HepG2 (cell line): ENCODE results near the gene ATP8A2. TPM values are rescaled to one million over a fixed set of nuclear protein-coding genes. Genes with fewer than 3 reads are reported as not detected.

ENCODE experiments used
- ATAC-seq: fragments of 200-7000 bp; cut with Tn5 transposase; 3 replicates; pipeline ENCODE4 v1.9.1; 2020; ENCODE audit warnings: mild to moderate bottlenecking, moderate library complexity
- BruUV-seq: library from RNA; stranded (reverse); fragments of 400-500 nt; replicated peaks from 2 replicates; lab custom pipeline; 2021; lab: Mats Ljungman, UMichigan
- CTCF ChIA-PET: fragments of 300-600 bp; formaldehyde crosslinking; extraction: SDS; loops from one replicate; lab custom pipeline; 2021; ENCODE audit warnings: low total read pairs, inconsistent platforms, low intra/inter-chr PET ratio; lab: Yijun Ruan, JAX
- POLR2A ChIA-PET: fragments of 350-600 bp; sonication (Branson Sonifier 250); formaldehyde crosslinking; loops from one replicate; lab custom pipeline; 2020; ENCODE audit warnings: antibody characterized with exemption, inconsistent platforms; lab: Yijun Ruan, JAX
- DNase-seq: peaks from one replicate; pipeline ENCODE4 v3.0.0-alpha.2; 2015; ENCODE audit warnings: low spot score
- FAIRE-seq: peaks from 3 replicates; lab custom pipeline; 2011; peaks lifted over from hg19 to GRCh38; lab: Jason Lieb, UNC
- H2AFZ ChIP-seq: one replicate; pipeline ENCODE4 v1.6.1; 2011; ENCODE audit warnings: low read length, inconsistent platforms
- H3K27ac ChIP-seq: fragments of 300-600 bp; 3 replicates; pipeline ENCODE4 v1.8.0; 2011; ENCODE audit warnings: mixed run types, mild to moderate bottlenecking, mixed read lengths, low read length, inconsistent platforms; ENCODE audit not compliant: insufficient read depth; ENCODE audit errors: extremely low read length
- H3K27me3 ChIP-seq, 2 experiments: fragments of 200-600 bp in 1 of 2; 2 replicates in 1 of 2; 3 replicates in 1 of 2; pipeline versions ENCODE4 v1.6.0 to v1.8.0; 2011; ENCODE audit warnings: low read length in 2 of 2, mild to moderate bottlenecking in 2 of 2, moderate library complexity in 2 of 2, inconsistent platforms in 1 of 2; ENCODE audit not compliant: insufficient read depth in 2 of 2, control insufficient read depth in 1 of 2
- H3K36me3 ChIP-seq, 2 experiments: fragments of 200-600 bp in 1 of 2; replicated peaks in 1 of 2; 2 replicates in 1 of 2; 3 replicates in 1 of 2; pipeline versions ENCODE4 v1.5.1 to v1.8.0; 2011; ENCODE audit warnings: low read length in 2 of 2, inconsistent platforms in 1 of 2; ENCODE audit not compliant: insufficient read depth in 2 of 2, control insufficient read depth in 1 of 2
- H3K4me1 ChIP-seq: 2 replicates; pipeline ENCODE4 v1.5.1; 2012; ENCODE audit warnings: low read length, inconsistent platforms; ENCODE audit not compliant: insufficient read depth
- H3K4me2 ChIP-seq: 2 replicates; pipeline ENCODE4 v1.6.0; 2011; ENCODE audit warnings: low read depth, low read length, inconsistent platforms
- H3K4me3 ChIP-seq, 3 experiments: fragments of 200-600 bp in 1 of 3; sonication (generic), shearing (Covaris generic) in 1 of 3; replicated peaks in 1 of 3; 2 replicates each; pipeline ENCODE4 v1.5.1; 2011 to 2016; ENCODE audit warnings: low read length in 3 of 3, inconsistent platforms in 2 of 3, low read depth in 2 of 3, mild to moderate bottlenecking in 2 of 3, control low read depth in 1 of 3, mixed read lengths in 1 of 3; ENCODE audit not compliant: insufficient read depth in 1 of 3
- H3K79me2 ChIP-seq: one replicate; pipeline ENCODE4 v1.6.1; 2011; ENCODE audit warnings: low read length, inconsistent platforms; ENCODE audit not compliant: insufficient read depth
- H3K9ac ChIP-seq: 2 replicates; pipeline ENCODE4 v1.6.0; 2011; ENCODE audit warnings: mild to moderate bottlenecking, low read depth, low read length, inconsistent platforms; ENCODE audit not compliant: insufficient read depth
- H3K9me3 ChIP-seq: 2 replicates; pipeline ENCODE4 v1.5.1; 2012; ENCODE audit warnings: mild to moderate bottlenecking, low read length
- H4K20me1 ChIP-seq: 2 replicates; pipeline ENCODE4 v1.6.0; 2011; ENCODE audit warnings: inconsistent platforms, mild to moderate bottlenecking, low read length, moderate library complexity; ENCODE audit not compliant: insufficient read depth
- HNRNPH1 ChIP-seq: fragments of 200-400 bp; formaldehyde crosslinking; optimal IDR thresholded peaks from 2 replicates; pipeline ENCODE3; 2017; ENCODE audit warnings: mild to moderate bottlenecking, low read depth, low read length
- KLF11 ChIP-seq: IDR thresholded peaks from 2 replicates; pipeline ENCODE4 v1.6.1; 2016; ENCODE audit warnings: missing compliant biosample characterization
- MAZ ChIP-seq, 2 experiments: sonication (generic) in 1 of 2; formaldehyde crosslinking in 1 of 2; IDR thresholded peaks; 2 replicates each; pipeline versions ENCODE4 v1.5.0 to v1.6.1; 2012 to 2020; ENCODE audit warnings: low read depth in 2 of 2, mild to moderate bottlenecking in 2 of 2, borderline replicate concordance in 1 of 2, improper control_type of control experiment in 1 of 2, low read length in 1 of 2, missing genetic modification reagents in 1 of 2, moderate library complexity in 1 of 2
- NCOA5 ChIP-seq: sonication (generic); formaldehyde crosslinking; IDR thresholded peaks from 2 replicates; pipeline ENCODE4 v1.4.0; 2020; ENCODE audit warnings: missing genetic modification reagents
- NFE2L2 ChIP-seq: fragments of 150-350 bp; IDR thresholded peaks from 2 replicates; pipeline ENCODE4 v1.6.1; 2014; ENCODE audit warnings: low read length
- NFKB2 ChIP-seq: sonication (generic); formaldehyde crosslinking; IDR thresholded peaks from 2 replicates; pipeline ENCODE4 v1.4.0; 2020; ENCODE audit warnings: missing genetic modification reagents, borderline replicate concordance
- RXRA ChIP-seq: sonication (generic); formaldehyde crosslinking; IDR thresholded peaks from 2 replicates; pipeline ENCODE4 v1.5.1; 2020; ENCODE audit warnings: missing genetic modification reagents
- ZC3H13 ChIP-seq: sonication (generic); formaldehyde crosslinking; IDR thresholded peaks from 2 replicates; pipeline ENCODE4 v1.8.1; 2023; ENCODE audit warnings: mild to moderate bottlenecking, missing genetic modification reagents, moderate library complexity
- ZIK1 ChIP-seq: sonication (generic); formaldehyde crosslinking; IDR thresholded peaks from 2 replicates; pipeline ENCODE4 v1.5.0; 2020; ENCODE audit warnings: mild to moderate bottlenecking, low read depth, missing genetic modification reagents, borderline replicate concordance
- ZNF143 ChIP-seq: sonication (generic); formaldehyde crosslinking; IDR thresholded peaks from 2 replicates; pipeline ENCODE4 v1.4.0; 2020; ENCODE audit warnings: missing genetic modification reagents
- ZNF441 ChIP-seq: sonication (generic); formaldehyde crosslinking; IDR thresholded peaks from 2 replicates; pipeline ENCODE4 v1.7.0; 2021; ENCODE audit warnings: missing genetic modification reagents, borderline replicate concordance
- ZNF713 ChIP-seq: sonication (generic); formaldehyde crosslinking; IDR thresholded peaks from 2 replicates; pipeline ENCODE4 v1.4.0; 2020; ENCODE audit warnings: mild to moderate bottlenecking, missing genetic modification reagents
- ZNF773 ChIP-seq: sonication (generic); formaldehyde crosslinking; IDR thresholded peaks from 2 replicates; pipeline ENCODE4 v1.4.0; 2020; ENCODE audit warnings: missing genetic modification reagents, borderline replicate concordance
- WGBS: methylation state at CpG from one replicate; pipeline ENCODE4 v1.1.6; 2017; ENCODE audit warnings: low lambda C conversion rate; 5-methylcytosine and 5-hydroxymethylcytosine counted together
- in situ Hi-C: cut with HindIII; loops from 2 replicates; pipeline ENCODE4 v1.10.0; 2017; ENCODE audit warnings: low pct_unique_long_range_greater_than_20kb; ENCODE audit not compliant: extremely low pct_ligation_motif_present
- intact Hi-C: fragments of 100-400 bp; cut with micrococcal nuclease; formaldehyde crosslinking; loops from one replicate; pipeline ENCODE4 v1.10.0; 2022; ENCODE audit not compliant: unreplicated experiment
- polyA plus RNA-seq, 8 experiments: library from polyadenylated mRNA; depleted of rRNA in 3 of 8; stranded (reverse) in 7 of 8; unstranded in 1 of 8; fragments of >200 nt; fragmentation: Illumina TruSeq in 4 of 8; extraction: Trizol in 4 of 8; gene quantifications; 2 replicates each; pipeline versions ENCODE4 v1.2.1 to v1.2.3, GENCODE V29; 2011 to 2016; ENCODE audit warnings: low read depth in 4 of 8, missing spikeins in 1 of 8, mixed read lengths in 1 of 8; ENCODE audit not compliant: insufficient read depth in 1 of 8
- total RNA-seq, 5 experiments: library from RNA; depleted of rRNA; stranded (reverse); fragments of >200 nt; fragmentation: Illumina TruSeq; extraction: Trizol; gene quantifications; 2 replicates each; pipeline ENCODE4 v1.2.3, GENCODE V29; 2016; ENCODE audit warnings: low read depth in 1 of 5
- TF ChIP-seq, protein P1 (sequence below): sonication (generic); formaldehyde crosslinking; IDR thresholded peaks from 2 replicates; pipeline ENCODE4 v1.4.0; 2020; ENCODE audit warnings: missing genetic modification reagents
- TF ChIP-seq, protein P2 (sequence below): sonication (generic); formaldehyde crosslinking; IDR thresholded peaks from 2 replicates; pipeline ENCODE4 v1.4.0; 2020; ENCODE audit warnings: low read depth, mild to moderate bottlenecking, missing genetic modification reagents
- TF ChIP-seq, protein P3 (sequence below): sonication (generic); formaldehyde crosslinking; IDR thresholded peaks from 2 replicates; pipeline ENCODE4 v1.4.0; 2020; ENCODE audit warnings: missing genetic modification reagents, borderline replicate concordance

The ATP8A2 gene
- total and polyA plus RNA-seq, 2 of the 13 experiments (the other 11 are each of a cell fraction or from before 2014, with no cell fraction given), result 0.09 TPM; not detected in 1

DNA sequence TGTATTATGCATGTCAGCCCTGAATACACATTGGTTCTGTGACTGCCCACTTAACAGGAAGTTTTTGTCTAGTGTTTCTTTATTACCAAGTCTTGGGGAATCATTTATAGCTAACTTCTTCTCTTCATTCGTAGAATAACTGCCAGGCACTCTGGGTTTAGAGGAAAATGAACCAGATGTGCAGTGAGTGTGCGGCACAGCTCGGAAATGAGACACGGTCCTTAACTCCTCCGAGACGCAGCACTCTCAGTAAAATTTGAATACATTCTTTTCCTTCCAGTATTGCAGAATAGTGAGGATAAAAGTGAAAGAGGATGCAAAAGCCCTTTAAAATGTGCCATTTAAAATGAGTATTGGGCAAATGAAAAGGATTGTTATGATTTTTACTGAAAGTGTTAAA, 29.2 kb downstream of the ATP8A2 start:
- Histone ChIP-seq H3K27ac (no peak overlapping the region), H3K9me3 (no peaks in the 10 kb centered on the region), H3K9ac (no peak overlapping the region), H3K4me2 (no peak overlapping the region), H3K79me2 (no peaks in the 10 kb centered on the region), H3K4me3 (no peak overlapping the region), H3K4me1 (no peaks in the 10 kb centered on the region), H4K20me1 (no peaks in the 10 kb centered on the region), H3K27me3 (peaks cover 0 to 1% of the 10 kb centered on the region in 2 experiments; a peak in 3 of 5 replicates), H3K36me3 (no peaks in the 10 kb centered on the region), H2AFZ (no peak overlapping the region)
- CTCF ChIA-PET, result no interaction called here
- ATAC-seq (no peak), FAIRE-seq (no peak), DNase-seq (no peak)
- 46% methylated on average over 6 of the region's 6 CpGs for WGBS
- POLR2A ChIA-PET, result no interaction called here
- no TSS peak for BruUV-seq
- intact Hi-C loops (no loop called here), in situ Hi-C loops (no loop called here)
- TF ChIP-seq ZNF713 (CRISPR knock-in tag), result no peak
- no peak for TF ChIP-seq NFE2L2
- no peak for TF ChIP-seq NCOA5 (CRISPR knock-in tag)
- no peak for TF ChIP-seq HNRNPH1
- TF ChIP-seq MAZ (IDR thresholded peaks at IDR 0.05; ENCODE audit: borderline replicate concordance, low read depth, low read length), result no peak
- no peak for TF ChIP-seq MAZ (CRISPR knock-in tag; IDR thresholded peaks at IDR 0.05; ENCODE audit: low read depth)
- no peak for TF ChIP-seq NFKB2 (CRISPR knock-in tag)
- TF ChIP-seq KLF11 (CRISPR knock-in tag), result no peak
- no peak for TF ChIP-seq ZC3H13
- TF ChIP-seq, protein P1, sequence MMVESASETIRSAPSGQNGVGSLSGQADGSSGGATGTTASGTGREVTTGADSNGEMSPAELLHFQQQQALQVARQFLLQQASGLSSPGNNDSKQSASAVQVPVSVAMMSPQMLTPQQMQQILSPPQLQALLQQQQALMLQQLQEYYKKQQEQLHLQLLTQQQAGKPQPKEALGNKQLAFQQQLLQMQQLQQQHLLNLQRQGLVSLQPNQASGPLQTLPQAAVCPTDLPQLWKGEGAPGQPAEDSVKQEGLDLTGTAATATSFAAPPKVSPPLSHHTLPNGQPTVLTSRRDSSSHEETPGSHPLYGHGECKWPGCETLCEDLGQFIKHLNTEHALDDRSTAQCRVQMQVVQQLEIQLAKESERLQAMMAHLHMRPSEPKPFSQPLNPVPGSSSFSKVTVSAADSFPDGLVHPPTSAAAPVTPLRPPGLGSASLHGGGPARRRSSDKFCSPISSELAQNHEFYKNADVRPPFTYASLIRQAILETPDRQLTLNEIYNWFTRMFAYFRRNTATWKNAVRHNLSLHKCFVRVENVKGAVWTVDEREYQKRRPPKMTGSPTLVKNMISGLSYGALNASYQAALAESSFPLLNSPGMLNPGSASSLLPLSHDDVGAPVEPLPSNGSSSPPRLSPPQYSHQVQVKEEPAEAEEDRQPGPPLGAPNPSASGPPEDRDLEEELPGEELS, result no peak
- no peak for TF ChIP-seq ZIK1 (CRISPR knock-in tag)
- TF ChIP-seq, protein P2, sequence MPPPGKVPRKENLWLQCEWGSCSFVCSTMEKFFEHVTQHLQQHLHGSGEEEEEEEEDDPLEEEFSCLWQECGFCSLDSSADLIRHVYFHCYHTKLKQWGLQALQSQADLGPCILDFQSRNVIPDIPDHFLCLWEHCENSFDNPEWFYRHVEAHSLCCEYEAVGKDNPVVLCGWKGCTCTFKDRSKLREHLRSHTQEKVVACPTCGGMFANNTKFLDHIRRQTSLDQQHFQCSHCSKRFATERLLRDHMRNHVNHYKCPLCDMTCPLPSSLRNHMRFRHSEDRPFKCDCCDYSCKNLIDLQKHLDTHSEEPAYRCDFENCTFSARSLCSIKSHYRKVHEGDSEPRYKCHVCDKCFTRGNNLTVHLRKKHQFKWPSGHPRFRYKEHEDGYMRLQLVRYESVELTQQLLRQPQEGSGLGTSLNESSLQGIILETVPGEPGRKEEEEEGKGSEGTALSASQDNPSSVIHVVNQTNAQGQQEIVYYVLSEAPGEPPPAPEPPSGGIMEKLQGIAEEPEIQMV (CRISPR knock-in tag), result no peak
- no peak for TF ChIP-seq ZNF143 (CRISPR knock-in tag)
- TF ChIP-seq, protein P3, sequence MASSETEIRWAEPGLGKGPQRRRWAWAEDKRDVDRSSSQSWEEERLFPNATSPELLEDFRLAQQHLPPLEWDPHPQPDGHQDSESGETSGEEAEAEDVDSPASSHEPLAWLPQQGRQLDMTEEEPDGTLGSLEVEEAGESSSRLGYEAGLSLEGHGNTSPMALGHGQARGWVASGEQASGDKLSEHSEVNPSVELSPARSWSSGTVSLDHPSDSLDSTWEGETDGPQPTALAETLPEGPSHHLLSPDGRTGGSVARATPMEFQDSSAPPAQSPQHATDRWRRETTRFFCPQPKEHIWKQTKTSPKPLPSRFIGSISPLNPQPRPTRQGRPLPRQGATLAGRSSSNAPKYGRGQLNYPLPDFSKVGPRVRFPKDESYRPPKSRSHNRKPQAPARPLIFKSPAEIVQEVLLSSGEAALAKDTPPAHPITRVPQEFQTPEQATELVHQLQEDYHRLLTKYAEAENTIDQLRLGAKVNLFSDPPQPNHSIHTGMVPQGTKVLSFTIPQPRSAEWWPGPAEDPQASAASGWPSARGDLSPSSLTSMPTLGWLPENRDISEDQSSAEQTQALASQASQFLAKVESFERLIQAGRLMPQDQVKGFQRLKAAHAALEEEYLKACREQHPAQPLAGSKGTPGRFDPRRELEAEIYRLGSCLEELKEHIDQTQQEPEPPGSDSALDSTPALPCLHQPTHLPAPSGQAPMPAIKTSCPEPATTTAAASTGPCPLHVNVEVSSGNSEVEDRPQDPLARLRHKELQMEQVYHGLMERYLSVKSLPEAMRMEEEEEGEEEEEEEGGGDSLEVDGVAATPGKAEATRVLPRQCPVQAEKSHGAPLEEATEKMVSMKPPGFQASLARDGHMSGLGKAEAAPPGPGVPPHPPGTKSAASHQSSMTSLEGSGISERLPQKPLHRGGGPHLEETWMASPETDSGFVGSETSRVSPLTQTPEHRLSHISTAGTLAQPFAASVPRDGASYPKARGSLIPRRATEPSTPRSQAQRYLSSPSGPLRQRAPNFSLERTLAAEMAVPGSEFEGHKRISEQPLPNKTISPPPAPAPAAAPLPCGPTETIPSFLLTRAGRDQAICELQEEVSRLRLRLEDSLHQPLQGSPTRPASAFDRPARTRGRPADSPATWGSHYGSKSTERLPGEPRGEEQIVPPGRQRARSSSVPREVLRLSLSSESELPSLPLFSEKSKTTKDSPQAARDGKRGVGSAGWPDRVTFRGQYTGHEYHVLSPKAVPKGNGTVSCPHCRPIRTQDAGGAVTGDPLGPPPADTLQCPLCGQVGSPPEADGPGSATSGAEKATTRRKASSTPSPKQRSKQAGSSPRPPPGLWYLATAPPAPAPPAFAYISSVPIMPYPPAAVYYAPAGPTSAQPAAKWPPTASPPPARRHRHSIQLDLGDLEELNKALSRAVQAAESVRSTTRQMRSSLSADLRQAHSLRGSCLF (CRISPR knock-in tag), result no peak
- no peak for TF ChIP-seq ZNF441
- no peak for TF ChIP-seq RXRA
- TF ChIP-seq ZNF773 (CRISPR knock-in tag), result no peak
